ENCODE measurements around the gene KCNQ5. TPM values are rescaled to one million over a fixed set of nuclear protein-coding genes. Genes with fewer than 3 reads are reported as not detected.

The KCNQ5 gene
- total and polyA plus RNA-seq, 10 of the 15 experiments (the other 5 are each of a cell fraction or from before 2014, with no cell fraction given): 0.60 to 16.2 (median 3.2) TPM

- TF ChIP-seq HSF1 (IDR thresholded peaks at IDR 0.05; ENCODE audit: low read depth, low read length) (no peak), EGR1 (IDR thresholded peaks at IDR 0.05; ENCODE audit: borderline replicate concordance in 1 of 2, low read depth in 2 of 2, low read length in 2 of 2) (no peak), ZBTB33 (IDR thresholded peaks at IDR 0.05) (no peak), SPI1 (IDR thresholded peaks at IDR 0.05; ENCODE audit: borderline replicate concordance, insufficient read depth, low read depth, low read length) (no peak), BMI1 (IDR thresholded peaks at IDR 0.05; ENCODE audit: borderline replicate concordance) (no peak), GATAD2B (conservative IDR thresholded peaks at IDR 0.05; ENCODE audit: low read depth) (no peak)
Measured at GRCh38 chr6:72948153-72948552, 326.3 kb downstream of the KCNQ5 start (continued).

- ChIA-PET RAD21 (ENCODE audit: unreplicated experiment) (interaction anchor here (1.0 to 1.1 kb wide), 3 partner anchors 180 to 330 kb away, joined by 3 read pairs; no protein-coding TSS in a partner anchor), SMC1A (ENCODE audit: uncharacterized antibody, unreplicated experiment) (interaction anchor here (1.4 kb wide), 1 partner anchor 268 kb away, joined by 3 read pairs; no protein-coding TSS in a partner anchor), CTCF (interaction anchor here (0.7 to 1.2 kb wide), 2 partner anchors 12 to 249 kb away, joined by 3 to 8 read pairs; no protein-coding TSS in a partner anchor), POLR2A (no interaction called here)
- H3K4me2 ChIP-seq (ENCODE audit: control insufficient read depth, insufficient read depth): no peak overlapping the region
- TF ChIP-seq TCF7 (IDR thresholded peaks at IDR 0.05; ENCODE audit: borderline replicate concordance) (no peak), ZNF207 (IDR thresholded peaks at IDR 0.05; ENCODE audit: borderline replicate concordance) (no peak), REST (IDR thresholded peaks at IDR 0.05; ENCODE audit: low read depth, low read length) (no peak)
- no peaks in the 10 kb centered on the region for H3K9me3 ChIP-seq (replicated peaks; ENCODE audit: control insufficient read depth, insufficient read depth, low read length)
- ATAC-seq (no peak), DNase-seq (ENCODE audit: low read depth, low spot score) (no peak), FAIRE-seq (no peak)
- H3K36me3 ChIP-seq (ENCODE audit: control insufficient read depth in 2 of 2, insufficient read depth in 2 of 2, low read length in 1 of 2): no peaks in the 10 kb centered on the region
- H3K79me2 ChIP-seq (ENCODE audit: control insufficient read depth, insufficient read depth, low read length): no peaks in the 10 kb centered on the region
- no peak overlapping the region for H2AFZ ChIP-seq (ENCODE audit: control insufficient read depth, low read depth, low read length)
- BruUV-seq (replicated peaks): no TSS peak
- no peak overlapping the region for H3K27ac ChIP-seq (ENCODE audit: control insufficient read depth, insufficient read depth)
- intact Hi-C loops (cut with micrococcal nuclease; ENCODE audit: unreplicated experiment) (loop anchor here (10.0 kb wide), 1 partner anchor 335 kb away; no protein-coding TSS in a partner anchor), in situ Hi-C loops (cut with MboI) (no loop called here)
- no peaks in the 10 kb centered on the region for H4K20me1 ChIP-seq (ENCODE audit: control insufficient read depth, insufficient read depth)
- no peak overlapping the region for H3K4me3 ChIP-seq
- no peak overlapping the region for H3K9ac ChIP-seq (ENCODE audit: control insufficient read depth, insufficient read depth, low read length)
- H3K27me3 ChIP-seq (replicated peaks in 1 of 2; ENCODE audit: control insufficient read depth in 2 of 2, insufficient read depth in 2 of 2, low read length in 1 of 2): no peaks in the 10 kb centered on the region
- H3K4me1 ChIP-seq (ENCODE audit: control insufficient read depth, insufficient read depth, low read length): no peaks in the 10 kb centered on the region
- 90% methylated on average over 6 of the region's 6 CpGs for WGBS (ENCODE audit: insufficient coverage, insufficient replicate concordance, low lambda C conversion rate, missing lambda C conversion rate)
Measured at GRCh38 chr6:72950114-72950860, 328.4 kb downstream of the KCNQ5 start.

Data from GM12878 (cell line).